Measurements from ENCODE around the gene TRAP1.

GRCh38 chr16:3674513-3675295 lies 42.6 kb downstream of the TRAP1 start:
- TF ChIP-seq, protein P1, sequence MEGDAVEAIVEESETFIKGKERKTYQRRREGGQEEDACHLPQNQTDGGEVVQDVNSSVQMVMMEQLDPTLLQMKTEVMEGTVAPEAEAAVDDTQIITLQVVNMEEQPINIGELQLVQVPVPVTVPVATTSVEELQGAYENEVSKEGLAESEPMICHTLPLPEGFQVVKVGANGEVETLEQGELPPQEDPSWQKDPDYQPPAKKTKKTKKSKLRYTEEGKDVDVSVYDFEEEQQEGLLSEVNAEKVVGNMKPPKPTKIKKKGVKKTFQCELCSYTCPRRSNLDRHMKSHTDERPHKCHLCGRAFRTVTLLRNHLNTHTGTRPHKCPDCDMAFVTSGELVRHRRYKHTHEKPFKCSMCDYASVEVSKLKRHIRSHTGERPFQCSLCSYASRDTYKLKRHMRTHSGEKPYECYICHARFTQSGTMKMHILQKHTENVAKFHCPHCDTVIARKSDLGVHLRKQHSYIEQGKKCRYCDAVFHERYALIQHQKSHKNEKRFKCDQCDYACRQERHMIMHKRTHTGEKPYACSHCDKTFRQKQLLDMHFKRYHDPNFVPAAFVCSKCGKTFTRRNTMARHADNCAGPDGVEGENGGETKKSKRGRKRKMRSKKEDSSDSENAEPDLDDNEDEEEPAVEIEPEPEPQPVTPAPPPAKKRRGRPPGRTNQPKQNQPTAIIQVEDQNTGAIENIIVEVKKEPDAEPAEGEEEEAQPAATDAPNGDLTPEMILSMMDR (IDR thresholded peaks at IDR 0.05), result no peak
- TF ChIP-seq, protein P2, sequence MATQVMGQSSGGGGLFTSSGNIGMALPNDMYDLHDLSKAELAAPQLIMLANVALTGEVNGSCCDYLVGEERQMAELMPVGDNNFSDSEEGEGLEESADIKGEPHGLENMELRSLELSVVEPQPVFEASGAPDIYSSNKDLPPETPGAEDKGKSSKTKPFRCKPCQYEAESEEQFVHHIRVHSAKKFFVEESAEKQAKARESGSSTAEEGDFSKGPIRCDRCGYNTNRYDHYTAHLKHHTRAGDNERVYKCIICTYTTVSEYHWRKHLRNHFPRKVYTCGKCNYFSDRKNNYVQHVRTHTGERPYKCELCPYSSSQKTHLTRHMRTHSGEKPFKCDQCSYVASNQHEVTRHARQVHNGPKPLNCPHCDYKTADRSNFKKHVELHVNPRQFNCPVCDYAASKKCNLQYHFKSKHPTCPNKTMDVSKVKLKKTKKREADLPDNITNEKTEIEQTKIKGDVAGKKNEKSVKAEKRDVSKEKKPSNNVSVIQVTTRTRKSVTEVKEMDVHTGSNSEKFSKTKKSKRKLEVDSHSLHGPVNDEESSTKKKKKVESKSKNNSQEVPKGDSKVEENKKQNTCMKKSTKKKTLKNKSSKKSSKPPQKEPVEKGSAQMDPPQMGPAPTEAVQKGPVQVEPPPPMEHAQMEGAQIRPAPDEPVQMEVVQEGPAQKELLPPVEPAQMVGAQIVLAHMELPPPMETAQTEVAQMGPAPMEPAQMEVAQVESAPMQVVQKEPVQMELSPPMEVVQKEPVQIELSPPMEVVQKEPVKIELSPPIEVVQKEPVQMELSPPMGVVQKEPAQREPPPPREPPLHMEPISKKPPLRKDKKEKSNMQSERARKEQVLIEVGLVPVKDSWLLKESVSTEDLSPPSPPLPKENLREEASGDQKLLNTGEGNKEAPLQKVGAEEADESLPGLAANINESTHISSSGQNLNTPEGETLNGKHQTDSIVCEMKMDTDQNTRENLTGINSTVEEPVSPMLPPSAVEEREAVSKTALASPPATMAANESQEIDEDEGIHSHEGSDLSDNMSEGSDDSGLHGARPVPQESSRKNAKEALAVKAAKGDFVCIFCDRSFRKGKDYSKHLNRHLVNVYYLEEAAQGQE (IDR thresholded peaks at IDR 0.05; ENCODE audit: insufficient read depth in 1 of 2, low read depth in 2 of 2, low read length in 1 of 2), result no peak
- TF ChIP-seq POLR2AphosphoS5 (IDR thresholded peaks at IDR 0.05; ENCODE audit: low read depth, low read length) (no peak), TCF7L2 (IDR thresholded peaks at IDR 0.05; ENCODE audit: low read depth, low read length) (no peak), SIN3A (IDR thresholded peaks at IDR 0.05; ENCODE audit: borderline replicate concordance, insufficient read depth, low read depth, low read length) (no peak)

Measured in Panc1 (cell line).